UCSD-AML1 (cell line): ENCODE results near the gene ICA1L.

Source experiments
- DNase-seq: peaks from one replicate; lab custom pipeline; 2025; ENCODE audit not compliant: unreplicated experiment; lab: John Stamatoyannopoulos, UW

ICA1L gene

DNA sequence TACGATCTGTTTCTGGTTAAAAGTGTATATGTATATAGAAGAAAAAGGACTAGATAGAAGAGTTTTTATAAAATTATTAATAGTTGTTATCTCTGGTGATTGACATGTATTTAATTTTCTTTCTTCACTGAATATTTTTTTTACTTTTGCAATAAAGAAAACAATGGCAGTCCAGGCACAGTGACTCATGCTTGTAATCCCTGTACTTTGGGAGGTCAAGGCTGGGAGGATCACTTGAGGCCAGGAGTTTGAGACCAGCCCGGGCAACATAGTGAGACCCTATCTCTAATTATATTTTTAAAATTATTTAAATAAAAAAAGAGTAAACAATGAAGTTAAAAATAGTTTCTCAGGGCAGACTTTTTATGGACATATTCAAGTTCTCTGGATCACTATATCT is 122.1 kb downstream of the ICA1L start:
- DNase-seq: no peak

- DNase-seq: no peak
These were observed 128.0 kb downstream of the ICA1L start for GRCh38 chr2:202743613-202744012.

- no peak for DNase-seq
These were observed 134.7 kb downstream of the ICA1L start for GRCh38 chr2:202736826-202737225.

GRCh38 chr2:202726070-202726469 is 145.5 kb downstream of the ICA1L start:
- no peak for DNase-seq

- no peak for DNase-seq
These were observed 147.8 kb downstream of the ICA1L start for GRCh38 chr2:202723746-202724145.
